H1 (cell line): Measurements from ENCODE around the gene UPF3A. TPM values are rescaled to one million over a fixed set of nuclear protein-coding genes. Genes with fewer than 3 reads are reported as not detected.

Source experiments
- CTCF ChIA-PET: fragments of 300-600 bp; sonication (Branson Sonifier 250); formaldehyde crosslinking; loops from one replicate; lab custom pipeline; 2021; ENCODE audit not compliant: partially characterized antibody; lab: Charles Lee
- POLR2A ChIA-PET: fragments of 300-600 bp; sonication (Branson Sonifier 250); formaldehyde crosslinking; loops from one replicate; lab custom pipeline; 2021; ENCODE audit warnings: inconsistent platforms; ENCODE audit not compliant: partially characterized antibody; lab: Charles Lee
- DNase-seq, 2 experiments: peaks; one replicate each; pipeline versions ENCODE4 v3.0.0 to v3.0.0-alpha.2; 2010 to 2022; ENCODE audit warnings: low spot score in 2 of 2, low read depth in 1 of 2, mixed read lengths in 1 of 2
- FAIRE-seq: peaks from 2 replicates; lab custom pipeline; 2011; peaks lifted over from hg19 to GRCh38; lab: Jason Lieb, UNC
- H2AFZ ChIP-seq: 2 replicates; pipeline ENCODE4 v1.8.1; 2012; ENCODE audit warnings: low read length, inconsistent platforms
- H2AK5ac ChIP-seq: 2 replicates; pipeline ENCODE4 v1.6.1; 2013; ENCODE audit warnings: low read depth, low read length
- H2BK120ac ChIP-seq: replicated peaks from 2 replicates; pipeline ENCODE3; 2013; ENCODE audit warnings: low read depth, low read length, inconsistent platforms
- H2BK12ac ChIP-seq: 2 replicates; pipeline ENCODE4 v1.6.1; 2013; ENCODE audit warnings: low read depth, low read length
- H2BK15ac ChIP-seq: 2 replicates; pipeline ENCODE4 v1.6.1; 2013; ENCODE audit warnings: low read length
- H2BK20ac ChIP-seq: 2 replicates; pipeline ENCODE4 v1.6.1; 2013; ENCODE audit warnings: low read length
- H2BK5ac ChIP-seq: 2 replicates; pipeline ENCODE4 v1.6.1; 2013; ENCODE audit warnings: low read depth, low read length
- H3K14ac ChIP-seq: 2 replicates; pipeline ENCODE4 v1.6.1; 2013; ENCODE audit warnings: inconsistent platforms; ENCODE audit not compliant: insufficient read length
- H3K18ac ChIP-seq: 2 replicates; pipeline ENCODE4 v1.6.1; 2013; ENCODE audit warnings: low read length; ENCODE audit errors: extremely low read depth
- H3K23ac ChIP-seq: 2 replicates; pipeline ENCODE4 v1.6.1; 2013; ENCODE audit warnings: inconsistent platforms; ENCODE audit not compliant: insufficient read length
- H3K23me2 ChIP-seq: 2 replicates; pipeline ENCODE4 v1.6.1; 2013; ENCODE audit warnings: low read depth, low read length
- H3K27ac ChIP-seq: 2 replicates; pipeline ENCODE4 v1.6.1; 2011; ENCODE audit warnings: low read depth, low read length, inconsistent platforms
- H3K27me3 ChIP-seq, 4 experiments: replicated peaks in 1 of 4; 1 replicate in 1 of 4; 2 replicates in 3 of 4; pipeline versions ENCODE4 v1.6.1 to v1.8.1; 2011 to 2013; ENCODE audit warnings: low read length in 3 of 4, mild to moderate bottlenecking in 3 of 4, inconsistent platforms in 2 of 4, mixed read lengths in 2 of 4, moderate library complexity in 1 of 4; ENCODE audit not compliant: control insufficient read depth in 3 of 4, insufficient read depth in 3 of 4; ENCODE audit errors: extremely low read depth in 1 of 4
- H3K36me3 ChIP-seq, 4 experiments: 2 replicates each; pipeline versions ENCODE4 v1.6.1 to v1.8.1; 2011 to 2013; ENCODE audit warnings: mild to moderate bottlenecking in 4 of 4, low read length in 3 of 4, moderate library complexity in 2 of 4, control low read depth in 1 of 4, inconsistent platforms in 1 of 4; ENCODE audit not compliant: insufficient read depth in 4 of 4, control insufficient read depth in 2 of 4
- H3K4ac ChIP-seq: replicated peaks from 2 replicates; pipeline ENCODE3; 2013; ENCODE audit warnings: low read length, low read depth, mixed read lengths, inconsistent platforms; ENCODE audit not compliant: insufficient read length
- H3K4me1 ChIP-seq, 4 experiments: replicated peaks in 1 of 4; 1 replicate in 1 of 4; 2 replicates in 3 of 4; pipeline versions ENCODE4 v1.6.1 to v1.8.1; 2011 to 2013; ENCODE audit warnings: low read length in 3 of 4, inconsistent platforms in 2 of 4, mixed read lengths in 1 of 4; ENCODE audit not compliant: insufficient read depth in 4 of 4, control insufficient read depth in 3 of 4
- H3K4me2 ChIP-seq, 2 experiments: 2 replicates each; pipeline versions ENCODE4 v1.6.1 to v1.8.1; 2011 to 2013; ENCODE audit warnings: low read depth in 2 of 2, low read length in 2 of 2, control low read depth in 1 of 2, inconsistent platforms in 1 of 2, mild to moderate bottlenecking in 1 of 2; ENCODE audit not compliant: insufficient read depth in 1 of 2
- H3K4me3 ChIP-seq, 4 experiments: fragments of 200-600, 300-600 bp in 1 of 4; sonication (generic), shearing (Covaris generic), sonication (Bioruptor Twin) in 1 of 4; 2 replicates each; pipeline versions ENCODE4 v1.5.1 to v1.8.1; 2011 to 2016; ENCODE audit warnings: low read length in 4 of 4, low read depth in 3 of 4, control low read depth in 2 of 4, inconsistent platforms in 2 of 4, mild to moderate bottlenecking in 2 of 4, mixed read lengths in 1 of 4, moderate library complexity in 1 of 4; ENCODE audit not compliant: insufficient read depth in 2 of 4; ENCODE audit errors: extremely low read depth in 1 of 4
- H3K56ac ChIP-seq: replicated peaks from 2 replicates; pipeline ENCODE3; 2013; ENCODE audit warnings: low read depth, mild to moderate bottlenecking, mixed read lengths, low read length, inconsistent platforms; ENCODE audit not compliant: insufficient read length
- H3K79me1 ChIP-seq: 2 replicates; pipeline ENCODE4 v1.6.1; 2013; ENCODE audit warnings: low read depth, low read length, control low read depth
- H3K79me2 ChIP-seq, 2 experiments: 2 replicates each; pipeline versions ENCODE4 v1.6.1 to v1.8.1; 2012 to 2013; ENCODE audit warnings: low read length in 2 of 2, mild to moderate bottlenecking in 2 of 2, inconsistent platforms in 1 of 2; ENCODE audit not compliant: insufficient read depth in 2 of 2, control insufficient read depth in 1 of 2
- H3K9ac ChIP-seq, 4 experiments: replicated peaks in 1 of 4; 1 replicate in 1 of 4; 2 replicates in 3 of 4; pipeline versions ENCODE4 v1.6.1 to v1.8.1; 2011 to 2013; ENCODE audit warnings: low read depth in 3 of 4, low read length in 3 of 4, control low read depth in 2 of 4, mild to moderate bottlenecking in 2 of 4, moderate library complexity in 2 of 4, inconsistent platforms in 1 of 4; ENCODE audit errors: extremely low read depth in 1 of 4
- H3K9me3 ChIP-seq, 2 experiments: 2 replicates each; pipeline versions ENCODE4 v1.6.1 to v1.8.1; 2012 to 2013; ENCODE audit warnings: mild to moderate bottlenecking in 2 of 2, moderate library complexity in 2 of 2, control low read depth in 1 of 2, inconsistent platforms in 1 of 2, low read depth in 1 of 2, low read length in 1 of 2, mixed read lengths in 1 of 2; ENCODE audit not compliant: insufficient read depth in 2 of 2
- H4K20me1 ChIP-seq, 2 experiments: replicated peaks in 1 of 2; 2 replicates each; pipeline versions ENCODE3 to v1.8.1; 2011 to 2013; ENCODE audit warnings: inconsistent platforms in 2 of 2, low read length in 2 of 2, mild to moderate bottlenecking in 1 of 2; ENCODE audit not compliant: insufficient read depth in 2 of 2, control insufficient read depth in 1 of 2
- H4K5ac ChIP-seq: 2 replicates; pipeline ENCODE4 v1.6.1; 2013; ENCODE audit warnings: low read length, low read depth, mixed read lengths, inconsistent platforms; ENCODE audit not compliant: insufficient read length
- H4K8ac ChIP-seq: 2 replicates; pipeline ENCODE4 v1.8.0; 2013; ENCODE audit warnings: mild to moderate bottlenecking, moderate library complexity, low read length, inconsistent platforms; ENCODE audit not compliant: insufficient read depth; ENCODE audit errors: extremely low read depth
- H4K91ac ChIP-seq: replicated peaks from 2 replicates; pipeline ENCODE3; 2013; ENCODE audit warnings: low read length, mixed read lengths, inconsistent platforms; ENCODE audit not compliant: insufficient read length
- ATF2 ChIP-seq: IDR thresholded peaks from 2 replicates; pipeline ENCODE4 v1.6.1; 2012; ENCODE audit warnings: low read length, inconsistent platforms
- ATF3 ChIP-seq: IDR thresholded peaks from 2 replicates; pipeline ENCODE4 v1.6.1; 2011; ENCODE audit warnings: low read depth, mild to moderate bottlenecking, low read length; ENCODE audit not compliant: insufficient read depth
- BACH1 ChIP-seq: IDR thresholded peaks from 2 replicates; pipeline ENCODE4 v1.6.1; 2012; ENCODE audit warnings: low read length, improper control_type of control experiment
- EP300 ChIP-seq, 2 experiments: IDR thresholded peaks; 1 replicate in 1 of 2; 2 replicates in 1 of 2; pipeline ENCODE4 v1.6.1; 2011 to 2012; ENCODE audit warnings: low read depth in 2 of 2, low read length in 2 of 2, mild to moderate bottlenecking in 2 of 2, borderline replicate concordance in 1 of 2, inconsistent platforms in 1 of 2, moderate library complexity in 1 of 2
- JUN ChIP-seq: IDR thresholded peaks from 2 replicates; pipeline ENCODE4 v1.6.1; 2011; ENCODE audit warnings: low read depth, mild to moderate bottlenecking, improper control_type of control experiment, low read length
- POLR2AphosphoS5 ChIP-seq: IDR thresholded peaks from 2 replicates; pipeline ENCODE4 v1.6.1; 2011; ENCODE audit warnings: low read depth, low read length
- SIX5 ChIP-seq: IDR thresholded peaks from 2 replicates; pipeline ENCODE4 v1.6.1; 2011; ENCODE audit warnings: mild to moderate bottlenecking, low read depth, low read length
- TBP ChIP-seq: IDR thresholded peaks from 2 replicates; pipeline ENCODE4 v1.6.1; 2011; ENCODE audit warnings: low read depth, low read length, improper control_type of control experiment
- TEAD4 ChIP-seq: IDR thresholded peaks from 2 replicates; pipeline ENCODE4 v1.6.1; 2012; ENCODE audit warnings: low read depth, low read length, inconsistent platforms, mixed read lengths
- WGBS, 2 experiments: shearing (Covaris generic) in 1 of 2; methylation state at CpG; one replicate each; pipeline versions ENCODE4 v1.1.6 to v1.1.7; 2013 to 2015; ENCODE audit warnings: low lambda C conversion rate in 2 of 2, mixed read lengths in 2 of 2, inconsistent platforms in 1 of 2, low coverage in 1 of 2, missing lambda C conversion rate in 1 of 2; ENCODE audit not compliant: insufficient replicate concordance in 2 of 2, insufficient coverage in 1 of 2, insufficient read length in 1 of 2; ENCODE audit errors: extremely low coverage in 1 of 2, missing lambda C conversion rate in 1 of 2; 5-methylcytosine and 5-hydroxymethylcytosine counted together
- polyA plus RNA-seq, 7 experiments: library from polyadenylated mRNA; depleted of rRNA in 3 of 7; stranded (reverse) in 5 of 7; unstranded in 2 of 7; fragments of >200 nt in 5 of 7; fragments of 200-250 nt in 2 of 7; gene quantifications; 1 replicate in 5 of 7; 2 replicates in 1 of 7; 4 replicates in 1 of 7; pipeline versions ENCODE4 v1.2.1 to v1.2.3, GENCODE V29; 2011 to 2013; ENCODE audit warnings: missing spikeins in 2 of 7, mixed read lengths in 2 of 7
- total RNA-seq: library from RNA; stranded (reverse); fragmentation: NEBNext Ultra II Directional; extraction: Animal tissue kit (Norgen Biotek cat#: 25700); gene quantifications from 2 replicates; pipeline ENCODE4 v1.2.1, GENCODE V29; 2021

The UPF3A gene
- total and polyA plus RNA-seq, 2 of the 8 experiments (the other 6 are each of a cell fraction or from before 2014, with no cell fraction given): 47.1 to 58.2 TPM

GRCh38 chr13:114328595-114328994, 47.2 kb downstream of the UPF3A start:
- no peak overlapping the region for H3K9ac ChIP-seq
- no peaks in the 10 kb centered on the region for H3K23me2 ChIP-seq
- no peak overlapping the region for H3K4me2 ChIP-seq
- no peak overlapping the region for H4K91ac ChIP-seq
- ChIA-PET CTCF (interaction anchor here (1.3 to 3.2 kb wide), 2 partner anchors 11 to 13 kb away, joined by 8 to 18 read pairs; no protein-coding TSS in a partner anchor), POLR2A (interaction anchor here (1.1 to 6.5 kb wide), 5 partner anchors 9 to 47 kb away, joined by 4 to 51 read pairs (median 7); partner anchors contain the start of genes CHAMP1 and UPF3A)
- no peak overlapping the region for H4K8ac ChIP-seq
- H3K27me3 ChIP-seq: no peaks in the 10 kb centered on the region
- H3K4ac ChIP-seq: no peak overlapping the region
- no peak overlapping the region for H2BK120ac ChIP-seq
- H2AFZ ChIP-seq: no peak overlapping the region
- H3K56ac ChIP-seq: no peak overlapping the region
- 93% methylated on average over 1 of the region's 1 CpG; no CpG with 5 or more reads in 1 of the 2 experiments for whole genome bisulfite sequencing, 2 experiments
- H3K23ac ChIP-seq: no peak overlapping the region
- H3K36me3 ChIP-seq: peaks cover 15 to 29% (median 25%) of the 10 kb centered on the region in 4 experiments
- no peaks in the 10 kb centered on the region for H3K9me3 ChIP-seq
- no peak overlapping the region for H2BK5ac ChIP-seq
- H3K4me1 ChIP-seq: peaks cover 0 to 6% (median 0%) of the 10 kb centered on the region in 4 experiments; a peak in 3 of 7 replicates
- no peak overlapping the region for H2AK5ac ChIP-seq
- H3K79me1 ChIP-seq: peaks cover 2% of the 10 kb centered on the region; the same call in 1 of the 2 replicates
- FAIRE-seq (no peak), DNase-seq (no peak)
- H2BK12ac ChIP-seq: no peak overlapping the region
- no peak overlapping the region for H3K27ac ChIP-seq
- no peak overlapping the region for H3K4me3 ChIP-seq
- H3K79me2 ChIP-seq: no peaks in the 10 kb centered on the region; a peak in 1 of 4 replicates
- no peak overlapping the region for H3K14ac ChIP-seq
- H3K18ac ChIP-seq: no peak overlapping the region
- no peak overlapping the region for H2BK15ac ChIP-seq
- no peak overlapping the region for H2BK20ac ChIP-seq
- no peak overlapping the region for H4K5ac ChIP-seq
- H4K20me1 ChIP-seq: no peaks in the 10 kb centered on the region
- TF ChIP-seq TBP (no peak), TEAD4 (no peak), POLR2AphosphoS5 (no peak), EP300 (IDR thresholded peaks at IDR 0.05; ENCODE audit: borderline replicate concordance in 1 of 2, low read depth in 2 of 2, low read length in 2 of 2) (no peak), ATF2 (no peak), BACH1 (no peak), SIX5 (no peak), ATF3 (no peak), JUN (no peak)
